Measurements from ENCODE around the gene MTMR11.

Gene MTMR11

GRCh38 chr1:149933208-149933607 lies 3.5 kb downstream of the MTMR11 start:
- no peak for DNase-seq

- no peak for DNase-seq
These were observed 4.2 kb downstream of the MTMR11 start for GRCh38 chr1:149932474-149932873.

DNA sequence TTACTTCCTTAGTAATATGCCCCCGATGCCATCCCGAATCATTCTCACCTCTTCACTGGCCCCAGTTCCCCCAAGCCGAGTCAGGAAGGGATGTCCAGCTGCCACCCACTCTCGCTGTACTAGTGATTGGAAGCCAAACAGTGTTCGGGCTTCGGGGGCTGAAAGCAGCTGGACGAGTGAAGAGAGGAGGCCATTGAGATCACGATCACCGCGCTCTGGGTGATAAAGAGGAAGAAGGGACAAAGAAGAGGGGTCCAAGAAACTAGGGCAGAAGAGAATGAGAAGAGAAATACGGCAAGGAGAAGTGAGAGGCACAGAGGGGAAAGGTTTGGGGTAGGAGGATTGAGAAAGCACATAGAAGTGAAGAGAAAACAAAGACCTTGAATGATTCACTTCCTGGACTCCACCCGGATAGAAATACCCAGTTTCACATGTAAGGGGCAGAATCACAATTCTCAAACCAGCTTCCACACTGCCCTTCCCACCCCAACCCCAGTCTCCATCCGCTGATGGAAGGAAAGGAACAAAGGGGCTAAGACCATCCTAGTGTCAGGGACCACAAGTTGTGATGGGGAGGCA lies 5.4 kb downstream of the MTMR11 start:
- no peak for DNase-seq

DNA sequence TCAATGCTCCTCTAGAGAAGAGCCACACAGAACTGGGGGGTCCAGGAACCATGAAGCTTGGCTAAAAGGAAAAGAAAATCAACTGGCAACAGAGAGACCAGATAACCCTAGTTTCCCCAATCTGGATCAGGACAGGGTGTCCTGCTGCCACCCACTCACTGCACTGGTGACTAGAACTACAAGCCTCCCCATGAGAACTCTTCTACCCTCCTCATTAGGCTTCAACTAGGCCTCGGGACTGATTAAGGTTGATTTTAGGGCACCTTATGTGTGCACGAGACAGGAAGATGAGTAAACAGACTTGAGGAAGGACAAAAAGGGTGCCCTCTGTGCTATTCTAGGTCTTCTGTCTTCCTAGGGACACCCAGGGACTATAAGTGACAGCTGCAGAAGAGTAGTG lies 6.8 kb downstream of the MTMR11 start:
- DNase-seq = no peak

DNA sequence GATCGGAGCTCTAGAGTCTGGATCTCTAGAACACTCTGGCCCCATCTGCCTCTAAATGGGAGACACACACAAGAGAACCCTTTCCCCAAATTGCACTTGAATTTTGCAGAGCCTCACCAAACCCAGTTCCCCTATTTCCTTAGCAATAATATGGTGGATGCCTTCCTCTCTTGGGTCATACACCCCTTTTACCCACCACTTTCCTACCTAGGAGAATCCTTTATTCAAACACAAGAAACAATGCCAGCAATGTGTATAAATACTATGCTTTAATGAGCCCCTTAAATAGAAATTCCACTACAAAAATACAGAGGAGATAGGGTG lies 8.3 kb downstream of the MTMR11 start:
- no peak for DNase-seq

- peak; percentile 96 for DNase-seq
These were observed 8.9 kb downstream of the MTMR11 start, which contains the start of gene SF3B4 for GRCh38 chr1:149927563-149928400. Gene SF3B4, minus strand, starts transcription at chr1:149927803. Its CDS starts 44 bp downstream, at chr1:149927759.

DNA sequence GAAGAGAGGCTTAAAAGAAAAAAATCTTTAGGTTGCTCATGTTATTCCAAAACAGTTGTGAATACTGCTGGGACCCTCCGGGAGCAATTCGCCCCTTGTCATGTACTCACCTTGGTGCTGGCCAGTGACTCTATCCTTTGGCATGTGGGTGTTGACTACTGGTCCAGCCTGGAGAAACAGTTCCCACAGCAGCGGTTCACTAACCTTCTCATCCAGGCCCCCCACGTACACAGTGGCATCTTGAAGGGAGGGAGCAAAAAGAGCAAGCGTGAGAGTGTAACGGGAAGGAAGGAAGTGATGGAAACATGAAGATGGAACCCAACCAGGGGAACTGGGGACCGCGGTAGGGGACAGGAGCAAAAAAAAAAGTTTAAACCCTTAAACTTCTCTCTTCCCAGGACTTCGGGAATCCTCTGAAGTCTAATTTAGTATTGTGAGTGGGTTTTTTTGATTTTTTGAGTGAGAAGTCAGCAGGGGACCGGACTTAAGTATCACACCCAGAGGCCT lies 9.6 kb downstream of the MTMR11 start:
- no peak for DNase-seq

GRCh38 chr1:149926296-149926695 lies 10.4 kb downstream of the MTMR11 start:
- DNase-seq = no peak

DNA sequence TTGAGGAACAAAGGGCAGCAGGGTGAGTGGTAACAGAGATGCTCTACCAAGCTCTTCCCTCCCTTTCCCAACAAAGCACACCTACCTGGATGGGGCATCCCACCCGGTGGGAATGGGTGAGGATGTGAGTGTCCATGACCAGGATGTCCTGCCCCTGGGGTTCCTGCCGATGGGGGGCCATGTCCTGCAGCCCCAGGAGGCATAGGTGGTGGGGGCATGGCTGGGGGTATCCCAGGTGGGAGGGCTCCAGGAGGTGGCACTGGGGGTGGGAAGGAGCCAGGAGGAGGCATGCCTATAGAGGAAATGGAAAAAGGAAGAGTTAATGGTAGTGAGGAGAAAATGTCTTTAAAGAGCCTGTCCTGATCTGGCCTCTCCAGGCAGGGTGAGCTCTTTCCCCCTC lies 10.9 kb downstream of the MTMR11 start:
- DNase-seq = no peak

GRCh38 chr1:149925345-149925744 lies 11.3 kb downstream of the MTMR11 start:
- no peak for DNase-seq

DNA sequence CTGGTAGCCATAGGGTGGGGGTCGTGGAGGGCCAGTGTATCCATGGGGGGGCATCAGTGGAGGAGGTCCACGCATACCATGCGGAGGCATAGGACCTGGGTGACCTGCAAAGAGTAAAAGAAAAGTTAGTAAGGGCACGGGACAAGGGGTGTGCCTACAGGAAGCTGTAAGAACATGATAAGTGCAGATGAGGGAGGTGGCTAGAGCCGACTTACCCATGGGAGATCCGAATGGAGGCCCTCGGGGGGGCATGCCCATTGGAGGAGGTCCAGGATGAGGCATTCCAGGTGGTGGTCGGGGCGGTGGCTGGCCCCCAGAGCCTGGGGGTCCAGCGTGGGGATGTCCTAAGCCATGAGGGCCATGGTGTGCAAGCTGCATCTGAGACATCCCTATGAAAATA lies 13.1 kb downstream of the MTMR11 start:
- no peak for DNase-seq

DNA sequence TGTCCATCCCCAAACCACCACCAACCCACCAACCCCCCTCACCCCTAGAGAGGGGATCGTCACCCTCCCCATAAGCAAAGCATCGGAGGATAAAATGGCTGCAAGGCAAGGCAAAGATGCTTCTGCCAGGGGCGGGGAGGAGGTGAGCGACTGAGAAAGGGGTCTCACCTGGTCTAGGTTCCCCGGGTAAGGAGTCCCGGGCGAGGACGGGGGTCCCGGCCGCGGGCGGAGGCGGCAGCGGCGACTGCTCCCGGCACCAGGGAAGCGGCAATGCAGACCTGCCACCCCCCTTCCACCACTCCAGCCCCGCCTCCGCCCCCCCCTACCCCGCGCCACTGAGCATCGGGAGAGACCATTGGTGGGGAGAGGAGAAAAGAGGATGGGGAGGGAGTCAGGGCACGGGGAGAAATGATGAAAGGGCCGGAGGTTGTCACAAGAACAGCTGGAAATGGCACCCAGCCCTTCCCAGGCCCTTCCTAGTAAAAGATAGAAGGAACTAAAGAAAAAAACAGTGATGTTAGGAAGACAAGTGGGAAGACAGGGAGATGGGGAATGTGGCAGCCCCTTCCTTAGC lies 19.0 kb downstream of the MTMR11 start, which contains the start of gene SV2A:
SV2A (minus strand) TSS at position 274 of the 574 bp plus-strand sequence. CDS start 4,004 bp downstream, outside the sequence.
- DNase-seq = peak; percentile 75

GRCh38 chr1:149916898-149917252 lies 19.8 kb downstream of the MTMR11 start:
- DNase-seq = no peak

DNA sequence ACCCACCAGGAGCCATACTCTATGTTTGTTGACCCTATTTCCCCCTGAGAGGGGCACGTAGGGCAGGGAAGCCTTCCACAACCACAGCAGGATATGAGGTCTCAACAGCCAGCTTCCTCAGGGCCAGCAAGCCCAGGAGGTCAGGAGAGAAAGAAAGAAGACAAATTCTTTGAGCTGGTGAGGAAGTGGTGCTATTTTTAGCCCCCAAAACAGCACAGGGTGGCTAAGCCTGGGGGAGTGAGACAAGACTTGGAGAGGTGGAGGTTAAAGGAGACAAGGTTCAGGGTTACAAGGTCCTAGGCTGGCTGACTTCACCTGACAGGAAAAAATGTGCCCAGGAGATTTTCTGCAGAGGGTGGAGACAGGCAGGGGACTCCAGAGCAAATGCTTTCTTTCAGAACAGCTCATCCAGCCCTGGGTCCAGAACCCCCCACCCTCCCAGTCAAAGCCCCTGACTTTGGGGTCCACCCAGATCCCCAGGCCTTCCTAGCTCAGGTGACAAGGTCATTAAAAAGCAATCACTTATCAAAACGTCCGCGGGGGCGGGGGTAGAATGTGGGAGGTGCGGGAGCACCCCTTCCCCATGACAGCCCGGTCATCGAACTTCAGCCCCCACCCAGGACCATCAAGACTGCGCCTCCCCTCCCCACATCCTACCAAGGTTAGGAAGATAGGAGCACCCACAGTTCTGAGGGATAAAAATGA lies 20.3 kb downstream of the MTMR11 start:
- DNase-seq = no peak

DNA sequence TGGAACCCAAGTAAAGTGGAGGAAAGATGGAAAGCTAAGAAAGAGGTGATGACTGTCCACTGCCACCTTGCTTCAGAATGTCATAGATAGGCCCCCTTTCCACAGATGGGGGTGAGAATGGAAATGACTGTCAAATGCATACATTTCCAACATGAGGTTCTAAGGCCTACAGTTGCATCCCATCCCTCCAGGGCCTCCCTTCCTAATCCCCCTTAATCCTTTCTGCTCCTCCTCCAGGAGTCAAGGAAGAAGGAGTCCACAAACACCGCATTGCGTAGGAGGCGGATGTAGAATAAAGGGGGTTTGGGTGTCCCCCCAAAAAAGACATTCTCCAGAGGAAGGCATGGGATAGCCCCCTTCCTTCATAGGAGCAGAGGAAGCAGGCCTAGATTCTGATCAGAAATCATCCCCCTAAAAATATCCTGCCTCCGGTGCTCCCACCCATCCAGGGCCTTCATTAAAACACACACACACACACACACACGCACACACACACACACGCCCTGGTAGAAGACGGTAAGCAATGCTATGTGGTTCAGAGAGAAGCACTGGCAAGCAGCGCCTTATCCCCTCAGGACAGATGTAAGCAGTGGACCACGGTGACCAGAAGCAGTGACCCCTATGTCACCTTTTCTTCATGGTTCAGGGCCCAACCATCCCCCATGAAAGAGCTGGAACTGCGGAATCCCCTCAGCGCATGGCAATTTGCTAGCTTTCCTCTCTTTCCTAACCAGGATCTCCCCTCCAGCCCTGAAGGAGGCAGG lies 21.1 kb downstream of the MTMR11 start:
- DNase-seq = no peak

DNA sequence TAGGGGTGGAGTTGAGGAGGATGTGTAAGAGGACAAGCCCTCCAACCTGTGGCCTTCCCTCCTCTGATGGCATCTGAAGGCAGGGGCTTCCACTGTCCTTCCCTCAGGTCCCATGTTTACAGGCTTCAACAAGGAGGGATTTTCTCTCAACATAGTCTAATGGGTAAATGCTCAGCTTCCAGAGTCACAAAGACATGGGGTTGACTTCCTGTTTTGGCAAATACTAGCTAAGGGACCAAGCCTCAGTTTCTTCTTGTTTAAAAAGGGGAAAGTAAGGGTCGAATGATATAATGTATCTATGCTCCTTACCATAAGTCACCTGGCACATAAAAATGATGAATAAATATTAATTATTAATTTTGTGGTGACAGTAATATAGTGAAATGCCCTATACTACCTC lies 22.1 kb downstream of the MTMR11 start:
- DNase-seq = no peak

DNA sequence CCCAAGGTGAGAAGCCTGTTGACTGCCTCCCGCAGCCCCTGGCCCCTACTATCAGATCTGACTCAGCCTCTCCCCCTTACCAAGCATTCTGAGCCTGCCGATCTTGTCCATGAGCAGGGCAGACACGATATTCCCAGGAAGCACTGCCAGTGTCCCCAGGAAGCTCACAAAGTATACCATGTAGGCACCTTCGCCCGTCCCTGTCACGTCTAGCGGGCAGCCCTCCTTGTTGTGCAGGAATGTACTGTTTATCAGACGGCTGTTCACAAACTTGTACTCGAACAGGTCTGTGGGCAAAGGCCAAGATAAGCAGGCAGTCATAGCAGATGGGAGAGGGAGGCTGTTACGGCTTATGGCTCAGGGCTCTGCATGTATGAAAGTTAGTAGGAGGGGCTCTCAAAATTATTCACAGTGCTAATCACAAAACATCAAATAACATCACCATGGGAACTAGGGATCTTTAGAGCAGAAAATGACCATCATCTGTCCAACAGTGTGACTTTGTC lies 30.1 kb downstream of the MTMR11 start:
- no peak for DNase-seq

DNA sequence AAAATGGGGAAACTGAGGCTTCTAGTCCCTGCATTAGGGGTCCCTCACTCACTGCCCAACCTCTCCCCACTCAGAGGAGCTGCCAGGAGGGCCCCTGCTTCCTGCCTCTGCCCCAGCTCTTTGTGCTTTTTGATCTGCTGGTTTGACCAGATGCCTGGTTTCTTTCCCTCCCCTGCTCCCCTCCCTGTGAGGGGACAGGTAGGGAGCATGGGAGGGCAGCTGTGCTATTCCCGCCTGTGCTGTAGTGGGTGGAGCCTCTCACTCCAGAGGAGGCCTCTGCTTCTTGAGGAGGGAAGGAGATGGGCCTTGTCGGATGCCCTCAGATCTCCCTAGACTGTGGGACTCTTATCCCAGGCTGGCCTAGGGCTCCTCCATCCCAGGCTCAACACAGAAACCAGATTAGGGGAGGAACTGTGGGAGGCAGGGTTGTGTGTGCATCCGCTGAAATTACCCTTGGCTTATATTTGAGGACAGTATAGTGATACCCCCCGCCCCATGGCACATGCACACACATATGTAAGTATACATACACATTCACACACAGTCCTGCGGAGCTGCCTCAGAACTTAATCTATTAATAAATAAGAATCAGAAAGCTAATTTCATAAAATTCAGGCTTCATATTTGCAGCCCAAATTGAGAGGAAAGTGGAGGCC lies 32.7 kb downstream of the MTMR11 start:
- DNase-seq = no peak

DNA sequence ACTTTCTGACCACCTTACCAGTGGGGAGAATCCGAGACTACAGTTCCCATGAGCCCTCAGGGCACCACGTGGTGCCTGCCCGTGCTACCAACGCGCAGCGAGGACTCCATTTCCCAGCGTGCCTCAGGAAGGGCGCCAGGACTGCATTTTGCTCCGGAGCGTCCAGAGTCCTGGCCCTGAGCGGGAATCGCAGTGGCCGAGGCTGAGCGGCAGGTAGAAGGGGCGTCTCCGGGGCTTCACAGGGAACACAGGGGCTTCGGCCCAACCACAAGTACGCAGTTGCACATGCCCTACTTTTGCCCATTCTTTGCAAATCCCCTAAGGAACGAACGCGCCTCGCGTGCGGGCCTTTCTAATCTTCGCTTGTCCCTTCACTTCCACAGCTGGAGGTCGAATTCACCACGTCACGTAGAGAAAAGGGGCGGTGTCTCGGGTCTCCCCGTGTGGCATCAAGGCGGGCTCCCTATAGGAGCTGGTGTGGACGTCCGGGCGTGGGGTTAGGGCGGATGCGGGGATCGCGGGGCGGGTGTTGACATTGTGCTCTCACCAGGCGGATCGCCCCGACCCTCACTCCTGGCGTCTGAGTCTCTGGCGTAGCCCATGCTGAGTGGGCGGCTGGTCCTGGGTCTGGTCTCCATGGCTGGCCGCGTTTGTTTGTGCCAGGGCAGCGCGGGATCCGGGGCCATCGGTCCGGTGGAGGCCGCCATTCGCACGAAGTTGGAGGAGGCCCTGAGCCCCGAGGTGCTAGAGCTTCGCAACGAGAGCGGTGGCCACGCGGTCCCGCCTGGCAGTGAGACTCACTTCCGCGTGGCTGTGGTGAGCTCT lies 37.0 kb downstream of the MTMR11 start, which contains the start of gene BOLA1:
BOLA1 (plus strand) TSS at position 109 of the 825 bp plus-strand sequence; CDS start at position 601, 492 bp downstream.
- DNase-seq = peak; percentile 94

GRCh38 chr1:149896575-149896974 lies 40.1 kb downstream of the MTMR11 start:
- DNase-seq = no peak

GRCh38 chr1:149888999-149889289 lies 47.7 kb downstream of the MTMR11 start:
- DNase-seq = no peak
